Ovary (tissue), 3 donors: Measurements from ENCODE around the gene LDAH.

Source experiments
- POLR2A ChIP-seq: fragments of 450-650 bp; IDR thresholded peaks from one replicate; pipeline ENCODE4 v1.6.1; 2017; ENCODE audit warnings: antibody characterized with exemption, mild to moderate bottlenecking, moderate library complexity
- TF ChIP-seq, protein P1 (sequence below), 3 donors: fragments of 450-650 bp in 2 of 3; fragments of 200-600 bp in 1 of 3; IDR thresholded peaks; one replicate each; pipeline versions ENCODE4 v1.5.1 to v1.8.0; 2016 to 2022; ENCODE audit warnings: antibody characterized with exemption in 3 of 3, mild to moderate bottlenecking in 1 of 3
- donor health status: DM: no; HTN: no; CAD: no.

DNA sequence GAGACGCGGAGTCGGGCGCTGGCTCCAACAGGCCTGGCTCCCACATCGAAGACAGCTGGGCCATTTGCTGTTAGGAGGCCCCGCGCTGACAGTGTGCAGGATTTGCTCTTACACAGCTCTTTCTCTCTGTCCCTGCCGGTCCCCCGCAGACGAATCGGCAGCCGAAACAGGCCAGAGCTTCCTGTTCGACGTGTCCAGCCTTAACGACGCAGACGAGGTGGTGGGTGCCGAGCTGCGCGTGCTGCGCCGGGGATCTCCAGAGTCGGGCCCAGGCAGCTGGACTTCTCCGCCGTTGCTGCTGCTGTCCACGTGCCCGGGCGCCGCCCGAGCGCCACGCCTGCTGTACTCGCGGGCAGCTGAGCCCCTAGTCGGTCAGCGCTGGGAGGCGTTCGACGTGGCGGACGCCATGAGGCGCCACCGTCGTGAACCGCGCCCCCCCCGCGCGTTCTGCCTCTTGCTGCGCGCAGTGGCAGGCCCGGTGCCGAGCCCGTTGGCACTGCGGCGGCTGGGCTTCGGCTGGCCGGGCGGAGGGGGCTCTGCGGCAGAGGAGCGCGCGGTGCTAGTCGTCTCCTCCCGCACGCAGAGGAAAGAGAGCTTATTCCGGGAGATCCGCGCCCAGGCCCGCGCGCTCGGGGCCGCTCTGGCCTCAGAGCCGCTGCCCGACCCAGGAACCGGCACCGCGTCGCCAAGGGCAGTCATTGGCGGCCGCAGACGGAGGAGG, 152.4 kb downstream of the LDAH start:
- TF ChIP-seq, protein P1, sequence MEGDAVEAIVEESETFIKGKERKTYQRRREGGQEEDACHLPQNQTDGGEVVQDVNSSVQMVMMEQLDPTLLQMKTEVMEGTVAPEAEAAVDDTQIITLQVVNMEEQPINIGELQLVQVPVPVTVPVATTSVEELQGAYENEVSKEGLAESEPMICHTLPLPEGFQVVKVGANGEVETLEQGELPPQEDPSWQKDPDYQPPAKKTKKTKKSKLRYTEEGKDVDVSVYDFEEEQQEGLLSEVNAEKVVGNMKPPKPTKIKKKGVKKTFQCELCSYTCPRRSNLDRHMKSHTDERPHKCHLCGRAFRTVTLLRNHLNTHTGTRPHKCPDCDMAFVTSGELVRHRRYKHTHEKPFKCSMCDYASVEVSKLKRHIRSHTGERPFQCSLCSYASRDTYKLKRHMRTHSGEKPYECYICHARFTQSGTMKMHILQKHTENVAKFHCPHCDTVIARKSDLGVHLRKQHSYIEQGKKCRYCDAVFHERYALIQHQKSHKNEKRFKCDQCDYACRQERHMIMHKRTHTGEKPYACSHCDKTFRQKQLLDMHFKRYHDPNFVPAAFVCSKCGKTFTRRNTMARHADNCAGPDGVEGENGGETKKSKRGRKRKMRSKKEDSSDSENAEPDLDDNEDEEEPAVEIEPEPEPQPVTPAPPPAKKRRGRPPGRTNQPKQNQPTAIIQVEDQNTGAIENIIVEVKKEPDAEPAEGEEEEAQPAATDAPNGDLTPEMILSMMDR (IDR thresholded peaks at IDR 0.05): no peak
- no peak for TF ChIP-seq POLR2A
